Measurements from ENCODE around the gene TMEM145. TPM values are rescaled to one million over a fixed set of nuclear protein-coding genes. Genes with fewer than 3 reads are reported as not detected.

The TMEM145 gene
- total RNA-seq, 1 experiment from 2014 or later: 4.9 TPM

- H3K27ac ChIP-seq (ENCODE audit: low read depth, low read length, poor library complexity, severe bottlenecking): no peak overlapping the region
- H3K9me3 ChIP-seq (ENCODE audit: low read depth, low read length, poor library complexity, severe bottlenecking): no peaks in the 10 kb centered on the region
- peaks cover 16% of the 10 kb centered on the region for H3K4me1 ChIP-seq (ENCODE audit: insufficient read depth, low read length, poor library complexity, severe bottlenecking)
- TF ChIP-seq, protein P1, sequence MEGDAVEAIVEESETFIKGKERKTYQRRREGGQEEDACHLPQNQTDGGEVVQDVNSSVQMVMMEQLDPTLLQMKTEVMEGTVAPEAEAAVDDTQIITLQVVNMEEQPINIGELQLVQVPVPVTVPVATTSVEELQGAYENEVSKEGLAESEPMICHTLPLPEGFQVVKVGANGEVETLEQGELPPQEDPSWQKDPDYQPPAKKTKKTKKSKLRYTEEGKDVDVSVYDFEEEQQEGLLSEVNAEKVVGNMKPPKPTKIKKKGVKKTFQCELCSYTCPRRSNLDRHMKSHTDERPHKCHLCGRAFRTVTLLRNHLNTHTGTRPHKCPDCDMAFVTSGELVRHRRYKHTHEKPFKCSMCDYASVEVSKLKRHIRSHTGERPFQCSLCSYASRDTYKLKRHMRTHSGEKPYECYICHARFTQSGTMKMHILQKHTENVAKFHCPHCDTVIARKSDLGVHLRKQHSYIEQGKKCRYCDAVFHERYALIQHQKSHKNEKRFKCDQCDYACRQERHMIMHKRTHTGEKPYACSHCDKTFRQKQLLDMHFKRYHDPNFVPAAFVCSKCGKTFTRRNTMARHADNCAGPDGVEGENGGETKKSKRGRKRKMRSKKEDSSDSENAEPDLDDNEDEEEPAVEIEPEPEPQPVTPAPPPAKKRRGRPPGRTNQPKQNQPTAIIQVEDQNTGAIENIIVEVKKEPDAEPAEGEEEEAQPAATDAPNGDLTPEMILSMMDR (conservative IDR thresholded peaks at IDR 0.05; ENCODE audit: low read depth, low read length): no peak
- TF ChIP-seq EZH2 (IDR thresholded peaks at IDR 0.05; ENCODE audit: borderline replicate concordance, low read depth, low read length, poor library complexity, severe bottlenecking): no peak
- intact Hi-C loops (cut with micrococcal nuclease; ENCODE audit: unreplicated experiment): no loop called here
- H3K27me3 ChIP-seq (replicated peaks; ENCODE audit: insufficient read depth, low read depth, low read length, poor library complexity): no peaks in the 10 kb centered on the region
- H3K4me3 ChIP-seq (ENCODE audit: low read depth, low read length, poor library complexity, severe bottlenecking): no peak overlapping the region
- no peak for DNase-seq (ENCODE audit: low spot score)
- ChIA-PET POLR2A (ENCODE audit: low non-redundant PET) (no interaction called here), CTCF (interaction anchor here (0.6 kb wide), 1 partner anchor 112 kb away, joined by 3 read pairs; no protein-coding TSS in a partner anchor)
- no TSS peak for BruUV-seq (replicated peaks)
- peaks cover 8% of the 10 kb centered on the region for H3K36me3 ChIP-seq (ENCODE audit: insufficient read depth, low read length, poor library complexity, severe bottlenecking)
These were observed 40.6 kb upstream of the TMEM145 start for GRCh38 chr19:42272535-42272897.

GRCh38 chr19:42272989-42273406 is 40.1 kb upstream of the TMEM145 start:
- H3K27me3 ChIP-seq (replicated peaks; ENCODE audit: insufficient read depth, low read depth, low read length, poor library complexity): no peaks in the 10 kb centered on the region
- H3K9me3 ChIP-seq (ENCODE audit: low read depth, low read length, poor library complexity, severe bottlenecking): no peaks in the 10 kb centered on the region
- ChIA-PET POLR2A (ENCODE audit: low non-redundant PET) (no interaction called here), CTCF (interaction anchor here (0.6 kb wide), 1 partner anchor 111 kb away, joined by 3 read pairs; no protein-coding TSS in a partner anchor)
- TF ChIP-seq, protein P1 (conservative IDR thresholded peaks at IDR 0.05; ENCODE audit: low read depth, low read length): no peak
- H3K4me1 ChIP-seq (ENCODE audit: insufficient read depth, low read length, poor library complexity, severe bottlenecking): peaks cover 17% of the 10 kb centered on the region
- no peak overlapping the region for H3K27ac ChIP-seq (ENCODE audit: low read depth, low read length, poor library complexity, severe bottlenecking)
- peaks cover 8% of the 10 kb centered on the region for H3K36me3 ChIP-seq (ENCODE audit: insufficient read depth, low read length, poor library complexity, severe bottlenecking)
- intact Hi-C loops (cut with micrococcal nuclease; ENCODE audit: unreplicated experiment): no loop called here
- no peak overlapping the region for H3K4me3 ChIP-seq (ENCODE audit: low read depth, low read length, poor library complexity, severe bottlenecking)
- no peak for DNase-seq (ENCODE audit: low spot score)
- BruUV-seq (replicated peaks): no TSS peak

DNA sequence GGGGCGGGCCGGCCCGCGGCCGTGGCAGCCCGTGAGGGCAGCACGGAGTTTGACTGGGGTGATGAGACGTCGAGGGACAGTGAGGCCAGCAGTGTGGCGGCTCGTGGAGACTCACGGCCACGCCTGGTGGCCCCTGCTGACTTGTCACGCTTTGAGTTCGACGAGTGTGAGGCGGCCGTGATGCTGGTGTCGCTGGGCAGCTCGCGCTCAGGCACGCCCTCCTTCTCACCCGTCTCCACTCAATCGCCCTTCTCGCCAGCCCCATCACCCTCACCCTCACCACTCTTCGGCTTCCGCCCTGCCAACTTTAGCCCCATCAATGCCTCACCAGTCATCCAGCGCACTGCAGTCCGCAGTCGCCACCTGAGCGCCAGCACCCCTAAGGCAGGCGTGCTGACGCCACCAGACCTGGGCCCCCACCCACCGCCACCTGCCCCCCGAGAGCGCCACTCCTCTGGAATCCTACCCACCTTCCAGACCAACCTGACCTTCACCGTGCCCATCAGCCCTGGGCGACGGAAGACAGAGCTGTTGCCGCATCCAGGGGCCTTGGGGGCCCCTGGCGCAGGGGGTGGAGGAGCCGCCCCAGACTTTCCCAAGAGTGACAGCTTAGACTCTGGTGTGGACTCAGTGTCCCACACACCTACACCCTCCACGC is 39.6 kb upstream of the TMEM145 start:
- Histone ChIP-seq H3K27ac (ENCODE audit: low read depth, low read length, poor library complexity, severe bottlenecking) (no peak overlapping the region), H3K36me3 (ENCODE audit: insufficient read depth, low read length, poor library complexity, severe bottlenecking) (peaks cover 8% of the 10 kb centered on the region), H3K9me3 (ENCODE audit: low read depth, low read length, poor library complexity, severe bottlenecking) (no peaks in the 10 kb centered on the region), H3K27me3 (replicated peaks; ENCODE audit: insufficient read depth, low read depth, low read length, poor library complexity) (no peaks in the 10 kb centered on the region), H3K4me1 (ENCODE audit: insufficient read depth, low read length, poor library complexity, severe bottlenecking) (peaks cover 22% of the 10 kb centered on the region), H3K4me3 (ENCODE audit: low read depth, low read length, poor library complexity, severe bottlenecking) (no peak overlapping the region)
- ChIA-PET CTCF (no interaction called here), POLR2A (ENCODE audit: low non-redundant PET) (no interaction called here)
- no peak for TF ChIP-seq EZH2 (IDR thresholded peaks at IDR 0.05; ENCODE audit: borderline replicate concordance, low read depth, low read length, poor library complexity, severe bottlenecking)
- TF ChIP-seq, protein P1 (conservative IDR thresholded peaks at IDR 0.05; ENCODE audit: low read depth, low read length): no peak
- no TSS peak for BruUV-seq (replicated peaks)
- DNase-seq (ENCODE audit: low spot score): no peak
- intact Hi-C loops (cut with micrococcal nuclease; ENCODE audit: unreplicated experiment): no loop called here

All from A673 (cell line).